ENCODE data around the gene FIBCD1.
A peak's percentile ranks its signal among the peaks of the same experiment; 100 is the strongest.

FIBCD1 gene

GRCh38 chr9:130892477-130893304, 46.4 kb downstream of the FIBCD1 start:
- no peak for DNase-seq

- DNase-seq: peak; percentile 35
Observed at GRCh38 chr9:130891688-130892476, 47.2 kb downstream of the FIBCD1 start.

GRCh38 chr9:130890870-130891687, 48.0 kb downstream of the FIBCD1 start:
- no peak for DNase-seq

GRCh38 chr9:130890124-130890523, 48.9 kb downstream of the FIBCD1 start:
- DNase-seq: no peak

GRCh38 chr9:130888146-130888885, 50.7 kb downstream of the FIBCD1 start:
- DNase-seq: no peak

- DNase-seq: no peak
Observed at GRCh38 chr9:130887494-130888144, 51.4 kb downstream of the FIBCD1 start.

- no peak for DNase-seq
Observed at GRCh38 chr9:130886981-130887380, 52.1 kb downstream of the FIBCD1 start.

GRCh38 chr9:130885484-130886375, 53.3 kb downstream of the FIBCD1 start:
- no peak for DNase-seq

GRCh38 chr9:130884542-130885483, 54.2 kb downstream of the FIBCD1 start:
- no peak for DNase-seq

GRCh38 chr9:130884111-130884531, 54.9 kb downstream of the FIBCD1 start:
- no peak for DNase-seq

- no peak for DNase-seq
Observed at GRCh38 chr9:130883479-130883878, 55.6 kb downstream of the FIBCD1 start.

- DNase-seq: no peak
Observed at GRCh38 chr9:130882696-130883225, 56.3 kb downstream of the FIBCD1 start.

GRCh38 chr9:130881516-130881915, 57.5 kb downstream of the FIBCD1 start:
- no peak for DNase-seq

GRCh38 chr9:130880599-130881220, 58.3 kb downstream of the FIBCD1 start:
- DNase-seq: no peak

- DNase-seq: no peak
Observed at GRCh38 chr9:130879863-130880411, 59.1 kb downstream of the FIBCD1 start.

GRCh38 chr9:130878295-130878694, 60.8 kb downstream of the FIBCD1 start:
- DNase-seq: no peak

- no peak for DNase-seq
Observed at GRCh38 chr9:130877300-130877699, 61.7 kb downstream of the FIBCD1 start.

- DNase-seq: no peak
Observed at GRCh38 chr9:130874783-130875182, 64.3 kb downstream of the FIBCD1 start.

- DNase-seq: no peak
Observed at GRCh38 chr9:130873966-130874365, 65.1 kb downstream of the FIBCD1 start.
